Activated T-cell treated with anti-CD3 and anti-CD28 coated beads for 1 hour (primary cell): ENCODE data around the gene S100PBP.

ENCODE experiments used
- DNase-seq: peaks from one replicate; pipeline ENCODE4 v3.0.0-alpha.2; 2020; ENCODE audit warnings: low read depth

The S100PBP gene

DNA sequence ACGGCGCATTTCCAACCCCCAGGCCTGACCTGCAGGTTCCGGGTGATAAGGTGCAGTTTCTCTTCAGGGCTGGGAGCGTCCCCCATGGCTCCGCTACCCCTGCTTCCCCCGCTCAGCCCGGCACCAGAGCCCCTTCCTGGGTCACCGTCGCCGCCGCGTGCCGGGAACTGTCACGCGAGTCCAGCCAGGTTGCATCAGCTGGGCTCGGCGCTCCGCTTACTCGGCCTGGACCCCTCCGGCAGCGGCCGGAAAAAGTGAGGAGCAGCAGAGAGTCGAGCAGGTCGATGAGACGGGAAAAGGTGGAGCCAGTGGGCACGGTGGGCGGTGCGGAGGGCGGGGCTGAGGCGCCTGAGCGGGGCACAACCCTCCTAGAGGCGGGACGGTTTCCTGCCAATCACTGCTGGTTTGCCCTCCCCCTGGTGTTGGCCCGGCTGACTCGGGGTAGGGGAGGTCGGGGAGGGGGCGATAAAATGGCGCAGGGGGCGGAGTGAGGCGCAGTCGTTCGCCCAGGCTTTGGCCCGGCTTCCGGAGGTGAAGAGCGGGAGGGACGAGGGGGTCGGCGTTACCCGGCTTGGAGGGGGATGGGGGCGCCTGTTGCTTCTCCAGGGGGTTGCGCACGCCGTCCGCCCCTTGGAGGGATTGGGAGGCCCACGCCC, at the start of gene S100PBP, which contains the start of gene YARS1:
Gene S100PBP, plus strand, starts transcription at position 495 of the 656 bp plus-strand sequence. CDS start 8,447 bp downstream, outside the sequence.
Gene YARS1, minus strand, starts transcription at position 200 of the 656 bp plus-strand sequence. Its CDS starts 114 bp downstream, at position 86.
- peak; percentile 100 for DNase-seq

DNA sequence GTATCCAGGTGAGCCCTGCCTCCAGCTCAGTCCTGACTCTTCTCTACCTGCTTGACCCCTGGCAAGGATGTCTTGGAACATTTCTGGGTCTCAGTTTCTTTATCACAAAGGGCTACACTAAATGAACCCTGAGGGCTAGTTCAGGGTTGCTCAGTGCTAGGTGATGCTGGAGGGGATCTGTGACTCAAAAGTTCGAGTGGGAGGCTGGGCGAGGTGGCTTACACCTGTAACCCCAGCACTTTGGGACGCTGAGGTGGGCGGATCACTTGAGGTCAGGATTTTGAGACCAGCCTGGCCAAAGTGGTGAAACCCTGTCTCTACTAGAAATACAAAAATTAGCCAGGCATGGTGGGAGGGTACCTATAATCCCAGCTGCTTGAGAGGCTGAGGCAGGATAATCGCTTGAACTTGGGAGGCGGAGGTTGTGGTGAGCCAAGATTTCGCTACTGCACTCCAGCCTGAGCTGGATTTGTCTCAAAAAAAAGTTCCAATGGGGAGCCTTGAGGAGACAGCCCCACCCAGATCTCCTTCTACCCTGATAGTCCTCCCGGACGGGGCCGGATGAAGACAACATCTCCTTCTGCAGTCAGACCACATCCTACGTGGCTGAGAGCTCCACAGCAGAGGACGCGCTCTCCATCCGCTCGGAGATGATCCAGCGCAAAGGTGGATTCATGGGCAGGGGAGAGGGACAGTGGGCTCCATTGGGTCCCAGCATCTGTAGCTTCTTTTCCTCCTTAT, 49.2 kb upstream of the S100PBP start:
- DNase-seq, result no peak

DNA sequence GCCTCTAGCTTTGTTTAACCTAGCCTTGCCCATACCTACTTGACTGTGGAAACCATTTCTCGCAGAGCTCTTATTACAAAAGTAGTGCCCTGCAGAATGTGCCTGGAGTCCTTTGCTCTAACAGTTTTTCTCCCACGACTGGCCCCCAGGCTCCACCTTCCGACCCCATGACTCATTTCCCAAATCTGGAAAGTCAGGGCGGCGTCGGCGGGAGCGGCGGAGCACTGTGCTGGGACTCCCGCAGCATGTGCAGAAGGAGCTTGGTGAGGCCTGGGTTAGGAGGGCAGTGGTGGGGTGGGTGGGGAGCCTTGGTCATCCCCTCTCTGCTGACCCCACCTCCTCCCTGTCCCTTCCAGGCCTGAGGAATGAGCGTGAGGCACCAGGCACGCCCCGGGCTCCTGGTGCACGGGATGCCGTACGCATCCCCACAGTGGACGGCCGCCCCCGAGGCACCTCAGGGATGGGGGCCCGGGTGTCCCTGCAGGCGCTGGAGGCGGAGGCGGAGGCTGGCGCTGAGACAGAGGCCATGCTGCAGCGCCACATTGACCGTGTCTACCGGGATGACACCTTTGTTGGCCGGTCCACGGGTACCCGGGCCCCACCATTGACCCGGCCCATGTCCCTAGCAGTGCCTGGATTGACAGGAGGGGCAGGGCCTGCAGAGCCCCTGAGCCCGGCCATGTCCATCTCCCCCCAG, 47.8 kb upstream of the S100PBP start:
- DNase-seq, result no peak

DNA sequence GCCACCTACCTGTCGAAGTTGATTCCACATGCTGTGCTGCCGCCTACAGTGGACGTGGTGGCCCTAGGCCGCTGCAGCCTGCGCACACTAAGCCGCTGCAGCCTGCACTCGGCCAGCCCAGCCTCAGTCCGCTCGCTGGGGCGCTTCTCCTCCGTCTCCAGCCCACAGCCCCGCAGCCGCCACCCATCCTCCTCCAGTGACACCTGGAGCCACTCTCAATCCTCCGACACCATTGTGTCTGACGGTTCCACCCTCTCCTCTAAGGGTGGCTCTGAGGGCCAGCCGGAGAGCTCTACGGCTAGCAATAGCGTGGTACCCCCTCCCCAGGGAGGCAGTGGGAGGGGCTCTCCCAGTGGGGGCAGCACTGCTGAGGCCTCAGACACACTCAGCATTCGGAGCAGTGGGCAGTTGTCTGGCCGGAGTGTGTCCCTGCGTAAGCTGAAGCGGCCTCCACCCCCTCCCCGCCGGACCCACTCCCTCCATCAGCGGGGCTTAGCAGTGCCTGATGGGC, 47.2 kb upstream of the S100PBP start:
- DNase-seq, result no peak

DNA sequence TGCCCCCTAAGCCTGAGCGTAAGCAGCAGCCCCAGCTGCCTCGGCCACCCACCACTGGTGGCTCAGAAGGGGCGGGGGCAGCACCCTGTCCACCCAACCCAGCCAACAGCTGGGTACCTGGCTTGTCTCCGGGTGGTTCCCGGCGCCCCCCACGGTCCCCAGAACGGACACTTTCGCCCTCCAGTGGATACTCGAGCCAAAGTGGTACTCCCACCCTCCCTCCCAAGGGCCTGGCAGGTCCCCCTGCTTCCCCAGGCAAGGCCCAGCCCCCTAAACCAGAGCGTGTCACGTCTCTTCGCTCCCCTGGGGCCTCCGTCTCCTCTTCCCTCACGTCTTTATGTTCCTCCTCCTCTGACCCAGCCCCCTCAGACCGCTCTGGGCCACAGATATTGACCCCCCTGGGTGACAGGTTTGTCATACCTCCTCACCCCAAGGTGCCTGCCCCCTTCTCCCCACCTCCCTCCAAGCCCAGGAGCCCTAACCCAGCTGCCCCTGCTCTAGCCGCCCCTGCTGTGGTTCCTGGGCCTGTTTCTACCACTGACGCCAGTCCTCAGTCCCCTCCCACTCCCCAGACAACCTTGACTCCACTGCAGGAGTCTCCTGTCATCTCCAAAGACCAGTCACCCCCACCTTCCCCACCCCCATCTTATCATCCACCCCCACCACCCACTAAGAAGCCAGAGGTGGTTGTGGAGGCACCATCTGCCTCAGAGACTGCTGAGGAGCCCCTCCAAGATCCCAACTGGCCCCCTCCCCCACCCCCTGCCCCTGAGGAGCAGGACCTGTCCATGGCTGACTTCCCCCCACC, 46.5 kb upstream of the S100PBP start:
- no peak for DNase-seq

DNA sequence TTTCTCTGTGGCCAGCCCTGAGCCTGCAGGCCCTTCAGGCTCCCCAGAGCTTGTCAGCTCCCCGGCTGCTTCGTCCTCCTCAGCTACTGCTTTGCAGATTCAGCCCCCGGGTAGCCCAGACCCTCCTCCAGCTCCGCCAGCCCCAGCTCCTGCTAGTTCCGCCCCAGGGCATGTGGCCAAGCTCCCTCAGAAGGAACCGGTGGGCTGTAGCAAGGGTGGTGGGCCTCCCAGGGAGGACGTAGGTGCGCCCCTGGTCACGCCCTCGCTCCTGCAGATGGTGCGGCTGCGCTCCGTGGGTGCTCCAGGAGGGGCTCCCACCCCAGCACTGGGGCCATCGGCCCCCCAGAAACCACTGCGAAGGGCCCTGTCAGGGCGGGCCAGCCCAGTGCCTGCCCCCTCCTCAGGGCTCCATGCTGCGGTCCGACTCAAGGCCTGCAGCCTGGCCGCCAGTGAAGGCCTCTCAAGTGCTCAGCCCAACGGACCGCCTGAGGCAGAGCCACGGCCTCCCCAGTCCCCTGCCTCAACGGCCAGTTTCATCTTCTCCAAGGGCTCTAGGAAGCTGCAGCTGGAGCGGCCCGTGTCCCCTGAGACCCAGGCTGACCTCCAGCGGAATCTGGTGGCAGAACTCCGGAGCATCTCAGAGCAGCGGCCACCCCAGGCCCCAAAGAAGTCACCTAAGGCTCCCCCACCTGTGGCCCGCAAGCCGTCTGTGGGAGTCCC, 45.7 kb upstream of the S100PBP start:
- no peak for DNase-seq

DNA sequence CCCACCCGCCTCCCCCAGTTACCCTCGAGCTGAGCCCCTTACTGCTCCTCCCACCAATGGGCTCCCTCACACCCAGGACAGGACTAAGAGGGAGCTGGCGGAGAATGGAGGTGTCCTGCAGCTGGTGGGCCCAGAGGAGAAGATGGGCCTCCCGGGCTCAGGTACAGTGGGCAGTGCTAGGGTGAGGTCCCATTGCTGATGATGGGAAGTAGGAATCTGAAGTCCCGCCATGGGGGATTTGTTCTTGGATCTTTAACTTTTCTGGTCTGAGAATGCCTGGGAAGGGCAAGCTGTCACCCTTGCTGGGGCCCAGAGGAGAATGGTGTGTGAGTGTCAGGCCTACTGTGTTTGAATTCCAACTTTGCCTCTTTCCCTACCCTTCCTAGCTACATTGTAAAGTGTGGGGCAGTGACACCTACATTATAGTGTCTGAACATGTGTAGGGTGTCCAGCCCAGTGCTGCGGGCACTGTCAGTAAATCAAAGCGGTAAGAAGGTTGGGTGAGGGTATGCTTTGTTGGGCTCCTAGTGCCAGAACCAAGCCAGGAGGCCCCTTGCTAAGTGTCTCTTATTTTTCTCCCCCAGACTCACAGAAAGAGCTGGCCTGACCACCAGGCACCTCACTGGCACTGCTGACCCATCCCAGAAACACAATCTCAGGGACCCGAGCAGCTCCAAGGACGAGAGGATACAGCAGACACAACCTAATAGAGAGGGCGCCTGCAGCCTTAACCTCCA, 45.0 kb upstream of the S100PBP start:
- no peak for DNase-seq

DNA sequence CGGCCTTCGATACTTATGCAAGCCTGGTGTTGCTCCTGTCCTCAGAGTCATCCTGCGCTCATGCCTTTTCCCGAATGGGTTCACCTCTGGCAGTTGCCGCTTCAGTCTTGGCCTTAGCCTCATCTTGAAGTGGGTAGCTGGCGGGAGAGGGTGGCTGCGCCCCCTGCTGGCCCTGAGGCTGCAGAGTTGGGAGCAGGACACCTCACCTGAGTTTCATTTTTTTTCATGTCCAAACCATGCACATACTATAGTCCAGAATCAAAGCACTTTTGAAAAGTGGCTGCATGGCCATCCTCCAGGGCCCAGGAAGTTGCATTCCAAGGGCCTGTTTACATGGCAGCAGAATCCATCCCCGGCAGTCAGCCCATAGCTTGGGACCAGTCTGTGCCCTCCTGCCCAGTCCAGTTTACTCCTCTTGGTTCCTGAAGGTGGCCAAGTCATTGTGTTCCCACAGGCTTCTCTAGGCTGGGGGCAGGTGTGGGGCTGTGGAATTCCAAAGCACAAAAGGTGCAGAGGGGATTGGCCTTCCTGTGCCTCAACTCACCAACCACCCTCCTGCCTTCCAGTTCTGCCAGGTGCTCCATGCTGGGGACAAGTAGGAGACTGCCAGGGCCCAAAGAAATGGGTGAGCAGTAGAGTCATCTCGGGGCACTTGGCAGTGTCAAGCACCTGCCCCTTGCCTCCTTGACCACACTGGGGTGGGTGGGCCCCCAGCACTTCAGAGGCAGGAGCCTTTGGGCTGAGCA, 44.3 kb upstream of the S100PBP start:
- DNase-seq, result peak; percentile 60

DNA sequence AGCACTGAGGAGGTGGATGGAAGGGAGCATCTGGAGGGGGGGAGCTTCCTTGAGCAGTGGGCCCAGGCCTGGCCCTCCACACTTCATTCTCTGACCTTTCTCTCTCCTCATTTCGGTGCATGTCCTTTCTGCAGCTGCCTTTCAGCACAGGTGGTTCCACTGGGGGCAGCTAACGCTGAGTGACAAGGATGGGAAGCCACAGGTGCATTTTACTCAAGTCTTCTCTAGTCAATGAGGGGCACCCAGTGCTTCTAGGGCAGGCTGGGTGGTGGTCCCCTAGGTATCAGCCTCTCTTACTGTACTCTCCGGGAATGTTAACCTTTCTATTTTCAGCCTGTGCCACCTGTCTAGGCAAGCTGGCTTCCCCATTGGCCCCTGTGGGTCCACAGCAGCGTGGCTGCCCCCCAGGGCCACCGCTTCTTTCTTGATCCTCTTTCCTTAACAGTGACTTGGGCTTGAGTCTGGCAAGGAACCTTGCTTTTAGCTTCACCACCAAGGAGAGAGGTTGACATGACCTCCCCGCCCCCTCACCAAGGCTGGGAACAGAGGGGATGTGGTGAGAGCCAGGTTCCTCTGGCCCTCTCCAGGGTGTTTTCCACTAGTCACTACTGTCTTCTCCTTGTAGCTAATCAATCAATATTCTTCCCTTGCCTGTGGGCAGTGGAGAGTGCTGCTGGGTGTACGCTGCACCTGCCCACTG, 43.5 kb upstream of the S100PBP start:
- no peak for DNase-seq

DNA sequence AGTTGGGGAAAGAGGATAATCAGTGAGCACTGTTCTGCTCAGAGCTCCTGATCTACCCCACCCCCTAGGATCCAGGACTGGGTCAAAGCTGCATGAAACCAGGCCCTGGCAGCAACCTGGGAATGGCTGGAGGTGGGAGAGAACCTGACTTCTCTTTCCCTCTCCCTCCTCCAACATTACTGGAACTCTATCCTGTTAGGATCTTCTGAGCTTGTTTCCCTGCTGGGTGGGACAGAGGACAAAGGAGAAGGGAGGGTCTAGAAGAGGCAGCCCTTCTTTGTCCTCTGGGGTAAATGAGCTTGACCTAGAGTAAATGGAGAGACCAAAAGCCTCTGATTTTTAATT, 43.0 kb upstream of the S100PBP start:
- DNase-seq, result no peak

DNA sequence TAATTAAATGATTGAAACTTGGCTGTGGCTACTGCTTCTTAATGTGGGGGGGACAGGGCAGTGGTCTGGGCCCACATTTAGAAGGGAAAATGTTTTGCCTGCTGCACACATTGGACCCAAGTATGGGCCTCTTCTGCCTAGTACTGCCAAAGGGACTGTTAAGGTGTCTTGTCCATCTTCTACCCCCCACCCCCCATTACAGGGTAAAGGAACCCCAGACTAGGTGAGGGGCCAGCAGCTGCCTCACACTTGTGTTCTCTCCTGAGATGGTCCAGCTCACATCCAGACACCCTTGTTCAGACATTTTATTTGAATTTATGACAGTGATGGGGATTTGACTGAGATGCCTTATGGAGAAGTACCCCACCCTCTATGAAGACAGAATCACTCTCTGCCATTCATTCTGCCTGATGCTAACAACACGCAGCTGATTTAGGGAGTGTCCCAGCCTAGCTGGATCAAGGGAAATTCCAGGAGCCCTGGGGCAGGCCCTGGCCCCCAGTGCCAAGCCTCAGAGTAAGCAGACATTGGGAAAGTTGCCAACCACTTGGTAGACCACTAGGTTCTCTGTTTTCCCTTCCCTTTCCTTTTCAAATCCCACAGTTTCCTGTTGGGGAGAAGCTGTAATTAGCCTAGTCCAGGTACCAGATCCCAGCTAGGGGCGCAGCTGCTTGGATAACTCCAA, 42.4 kb upstream of the S100PBP start:
- no peak for DNase-seq

DNA sequence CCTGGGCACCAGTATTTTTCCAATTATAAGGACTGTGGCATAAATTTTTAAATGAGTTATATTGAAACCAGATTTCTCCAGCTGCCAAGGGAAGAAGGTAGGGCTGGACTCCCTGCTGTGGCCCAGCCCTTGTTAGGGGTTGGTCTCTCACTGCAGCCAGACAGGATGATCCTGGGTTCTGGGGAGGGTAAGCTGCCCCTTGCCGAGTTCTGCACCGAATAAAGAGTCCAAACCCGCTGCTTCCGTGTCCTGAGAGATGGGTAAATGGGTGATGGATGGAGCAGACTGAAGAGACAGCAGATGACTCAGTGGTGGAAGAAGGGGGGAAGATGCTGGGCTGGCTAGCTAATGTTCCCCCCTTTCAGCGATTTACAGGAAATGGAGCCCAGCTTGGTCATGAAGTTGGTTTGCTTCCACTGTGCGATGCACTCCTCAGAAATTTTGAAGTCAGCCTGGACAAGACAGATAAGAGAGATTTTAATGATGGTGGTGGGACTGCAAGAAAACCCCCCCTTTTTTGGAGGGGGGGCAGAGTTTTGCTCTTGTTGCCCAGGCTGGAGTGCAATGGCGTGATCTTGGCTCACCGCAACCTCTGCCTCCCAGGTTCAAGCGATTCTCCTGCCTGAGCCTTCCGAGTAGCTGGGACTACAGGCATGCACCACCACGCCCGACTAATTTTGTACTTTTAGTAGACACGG, 41.7 kb upstream of the S100PBP start:
- no peak for DNase-seq

DNA sequence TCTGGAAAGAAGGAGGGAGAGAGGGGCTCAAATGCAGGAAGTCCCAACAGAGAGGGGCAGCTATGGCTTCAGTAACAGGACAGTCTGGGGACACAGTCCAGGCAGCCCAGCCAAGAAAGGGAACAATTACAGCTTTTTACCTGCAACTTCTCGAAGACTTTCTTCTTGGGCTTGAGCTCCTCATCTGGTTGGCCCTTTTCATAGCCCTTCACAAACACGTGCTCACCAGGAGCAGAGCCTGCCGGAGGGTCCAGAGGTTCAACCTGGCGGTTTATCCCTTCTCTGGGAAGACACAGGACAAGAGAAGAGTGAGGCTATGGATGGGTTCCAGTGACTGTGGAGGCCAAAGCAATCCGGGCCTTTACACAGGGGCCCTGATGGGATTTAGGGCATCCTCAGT, 38.2 kb upstream of the S100PBP start:
- no peak for DNase-seq

DNA sequence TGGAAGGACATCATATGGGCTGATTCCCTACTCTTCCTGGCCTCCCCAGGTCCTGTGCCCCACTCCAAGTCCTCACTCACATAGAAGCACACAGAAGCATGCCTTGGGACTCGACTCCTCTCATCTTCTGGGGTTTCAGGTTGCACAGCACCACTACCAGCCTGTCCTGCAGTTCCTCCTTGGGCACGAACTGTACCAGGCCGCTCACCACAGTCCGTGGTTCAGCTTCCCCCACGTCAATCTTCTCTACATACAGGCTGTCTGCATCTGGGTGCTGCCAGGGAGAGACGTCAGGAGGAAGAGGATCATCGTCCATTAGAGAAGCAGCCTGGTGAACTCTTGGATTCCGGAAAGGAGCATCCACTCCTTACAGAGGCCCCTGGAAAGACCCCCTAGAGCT, 37.4 kb upstream of the S100PBP start:
- DNase-seq, result no peak

DNA sequence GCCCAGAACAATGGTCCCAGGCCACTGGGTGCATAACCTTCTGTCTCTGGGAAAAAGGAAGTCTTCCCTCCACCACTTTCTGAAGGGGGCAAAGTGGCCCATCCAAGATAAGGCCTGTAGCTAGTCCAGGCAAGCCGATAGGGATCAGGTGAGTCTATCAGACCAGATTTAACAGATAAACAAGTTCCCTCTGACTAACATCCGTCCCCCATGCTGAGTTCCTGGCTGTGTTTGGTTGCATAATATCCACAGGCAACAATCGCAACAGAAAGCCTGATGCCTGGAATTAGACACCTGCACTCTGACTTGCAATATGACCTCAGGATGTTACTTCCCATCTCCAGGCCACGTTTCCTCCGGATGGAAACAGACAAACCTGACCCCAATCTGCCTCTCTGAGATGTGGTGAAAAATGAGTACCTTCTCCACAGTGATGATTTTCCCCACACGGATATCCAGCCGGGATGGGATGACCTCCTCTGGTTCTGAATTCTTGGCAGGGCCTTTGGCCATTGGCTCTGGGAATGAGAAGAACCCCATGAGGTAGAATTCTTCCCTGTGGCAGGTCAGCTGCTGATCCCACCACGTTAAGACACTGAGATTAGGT, 36.7 kb upstream of the S100PBP start:
- no peak for DNase-seq

DNA sequence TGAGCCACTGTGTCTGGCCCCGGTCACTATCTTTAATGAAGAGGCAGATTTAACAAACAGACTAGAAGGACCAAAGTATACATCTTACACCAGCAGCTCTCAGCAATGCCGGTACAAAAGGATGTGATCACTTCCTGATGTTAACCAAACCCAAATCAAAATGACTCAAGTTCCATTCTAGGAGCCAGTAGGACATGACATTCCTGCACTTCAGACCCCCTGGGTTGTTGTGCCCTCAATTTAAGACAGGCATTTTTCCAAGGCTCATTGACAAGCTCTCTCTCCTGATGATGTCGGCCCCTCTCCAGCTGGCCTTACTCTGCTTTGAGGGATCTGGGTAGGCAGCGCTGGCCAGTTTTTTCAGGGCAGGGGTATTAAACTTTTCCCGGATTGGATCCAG, 35.4 kb upstream of the S100PBP start:
- no peak for DNase-seq

DNA sequence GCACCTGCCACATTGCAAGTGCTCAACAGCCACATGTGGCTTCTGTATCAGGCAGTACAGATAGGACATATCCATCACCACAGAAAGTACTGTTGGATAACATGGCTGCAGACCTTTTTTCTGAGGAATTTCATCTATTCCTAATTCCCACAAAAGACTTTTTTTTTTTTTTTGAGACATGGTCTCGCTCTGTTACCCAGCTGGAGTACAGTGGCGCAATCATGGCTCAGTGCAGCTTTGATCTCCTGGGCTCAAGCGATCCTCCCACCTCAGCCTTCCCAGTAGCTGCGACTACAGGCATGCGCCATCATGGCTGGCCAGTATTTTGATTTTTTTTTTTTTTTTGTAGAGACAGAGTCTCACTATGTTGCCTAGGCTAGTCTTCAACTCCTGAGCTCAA, 33.6 kb upstream of the S100PBP start:
- no peak for DNase-seq

DNA sequence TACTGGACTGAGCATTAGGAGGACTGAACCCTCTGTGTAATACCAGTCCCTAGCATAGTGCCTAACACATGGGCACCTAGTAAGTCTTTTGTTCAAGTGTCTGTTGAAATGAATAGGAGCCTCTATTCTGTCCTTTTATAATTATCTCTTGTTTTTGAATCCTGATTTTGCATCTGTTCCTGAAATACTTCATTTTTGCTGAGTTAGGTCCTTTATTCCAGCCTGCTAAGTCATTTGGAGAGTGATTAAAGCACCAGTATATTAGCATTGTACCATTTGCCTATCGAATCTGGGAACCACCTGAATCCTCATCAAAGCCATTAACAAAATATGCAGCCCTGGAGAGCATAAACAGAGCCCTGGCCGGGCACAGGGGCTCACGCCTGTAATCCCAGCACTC, 32.6 kb upstream of the S100PBP start:
- no peak for DNase-seq
